Mammary epithelial cell (primary cell): ENCODE measurements around the gene NTMT2.

Experiments used
- EZH2 ChIP-seq: IDR thresholded peaks from 2 replicates; pipeline ENCODE4 v1.6.1; 2012; ENCODE audit warnings: low read length, inconsistent platforms, borderline replicate concordance
- TF ChIP-seq, protein P1 (sequence below), 2 donors: IDR thresholded peaks in 1 of 2; conservative IDR thresholded peaks in 1 of 2; 2 replicates each; pipeline ENCODE4 v1.5.1; 2011 to 2012; ENCODE audit warnings: inconsistent platforms in 2 of 2, low read length in 2 of 2, mild to moderate bottlenecking in 2 of 2, control low read depth in 1 of 2, low read depth in 1 of 2; ENCODE audit not compliant: insufficient read depth in 1 of 2; ENCODE audit errors: extremely low read depth in 1 of 2

DNA sequence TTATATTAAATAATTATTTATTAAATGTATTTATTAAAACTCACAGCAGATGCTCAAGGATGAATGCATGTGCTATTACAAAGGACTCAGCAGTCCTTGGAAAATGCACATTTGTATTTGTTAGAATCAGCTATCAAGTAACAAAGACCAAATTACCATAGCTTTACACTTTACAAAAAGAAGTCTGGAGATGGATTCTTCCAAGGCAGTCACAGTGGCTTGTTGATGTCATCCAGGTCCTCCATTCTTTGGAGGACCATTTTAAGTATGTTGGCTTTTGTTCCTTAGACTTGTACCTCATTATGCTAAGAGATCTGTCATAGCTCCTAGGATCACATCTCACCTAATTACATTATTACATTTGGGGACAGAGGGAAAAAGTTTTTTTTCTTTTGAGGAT, 63.4 kb downstream of the NTMT2 start:
- no peak for TF ChIP-seq EZH2
- TF ChIP-seq, protein P1, sequence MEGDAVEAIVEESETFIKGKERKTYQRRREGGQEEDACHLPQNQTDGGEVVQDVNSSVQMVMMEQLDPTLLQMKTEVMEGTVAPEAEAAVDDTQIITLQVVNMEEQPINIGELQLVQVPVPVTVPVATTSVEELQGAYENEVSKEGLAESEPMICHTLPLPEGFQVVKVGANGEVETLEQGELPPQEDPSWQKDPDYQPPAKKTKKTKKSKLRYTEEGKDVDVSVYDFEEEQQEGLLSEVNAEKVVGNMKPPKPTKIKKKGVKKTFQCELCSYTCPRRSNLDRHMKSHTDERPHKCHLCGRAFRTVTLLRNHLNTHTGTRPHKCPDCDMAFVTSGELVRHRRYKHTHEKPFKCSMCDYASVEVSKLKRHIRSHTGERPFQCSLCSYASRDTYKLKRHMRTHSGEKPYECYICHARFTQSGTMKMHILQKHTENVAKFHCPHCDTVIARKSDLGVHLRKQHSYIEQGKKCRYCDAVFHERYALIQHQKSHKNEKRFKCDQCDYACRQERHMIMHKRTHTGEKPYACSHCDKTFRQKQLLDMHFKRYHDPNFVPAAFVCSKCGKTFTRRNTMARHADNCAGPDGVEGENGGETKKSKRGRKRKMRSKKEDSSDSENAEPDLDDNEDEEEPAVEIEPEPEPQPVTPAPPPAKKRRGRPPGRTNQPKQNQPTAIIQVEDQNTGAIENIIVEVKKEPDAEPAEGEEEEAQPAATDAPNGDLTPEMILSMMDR (conservative IDR thresholded peaks at IDR 0.05 in 1 of 2, IDR thresholded peaks at IDR 0.05 in 1 of 2; ENCODE audit: extremely low read depth in 1 of 2, insufficient read depth in 1 of 2, low read depth in 1 of 2, low read length in 2 of 2) = no peak
